Measurements from ENCODE around the gene BPIFB3.

BPIFB3 gene

GRCh38 chr20:33062105-33062824 lies 8.6 kb downstream of the BPIFB3 start:
- no peak for DNase-seq (ENCODE audit: low read depth)

- DNase-seq (ENCODE audit: low read depth), result no peak
Measured at GRCh38 chr20:33062825-33063149, 9.1 kb downstream of the BPIFB3 start.

GRCh38 chr20:33063271-33063670 lies 9.6 kb downstream of the BPIFB3 start:
- no peak for DNase-seq (ENCODE audit: low read depth)

- no peak for DNase-seq (ENCODE audit: low read depth)
Measured at GRCh38 chr20:33064572-33065287, 11.0 kb downstream of the BPIFB3 start.

GRCh38 chr20:33065785-33066184 lies 12.1 kb downstream of the BPIFB3 start:
- DNase-seq (ENCODE audit: low read depth), result no peak

- no peak for DNase-seq (ENCODE audit: low read depth)
Measured at GRCh38 chr20:33067806-33068205, 14.1 kb downstream of the BPIFB3 start.

GRCh38 chr20:33068251-33068939 lies 14.7 kb downstream of the BPIFB3 start:
- DNase-seq (ENCODE audit: low read depth), result no peak

- DNase-seq (ENCODE audit: low read depth), result no peak
Measured at GRCh38 chr20:33069673-33070072, 16.0 kb downstream of the BPIFB3 start.

GRCh38 chr20:33070111-33071053 lies 16.7 kb downstream of the BPIFB3 start:
- DNase-seq (ENCODE audit: low read depth), result no peak

- DNase-seq (ENCODE audit: low read depth), result no peak
Measured at GRCh38 chr20:33071198-33071597, 17.5 kb downstream of the BPIFB3 start.

GRCh38 chr20:33072362-33072761 lies 18.7 kb downstream of the BPIFB3 start:
- DNase-seq (ENCODE audit: low read depth), result no peak

GRCh38 chr20:33072813-33073212 lies 19.1 kb downstream of the BPIFB3 start:
- DNase-seq (ENCODE audit: low read depth), result no peak

- DNase-seq (ENCODE audit: low read depth), result no peak
Measured at GRCh38 chr20:33074675-33075074, 21.0 kb downstream of the BPIFB3 start.

- DNase-seq (ENCODE audit: low read depth), result no peak
Measured at GRCh38 chr20:33075281-33075680, 21.6 kb downstream of the BPIFB3 start.

- DNase-seq (ENCODE audit: low read depth), result no peak
Measured at GRCh38 chr20:33076662-33077372, 23.1 kb downstream of the BPIFB3 start.

- DNase-seq (ENCODE audit: low read depth), result no peak
Measured at GRCh38 chr20:33079259-33079658, 25.6 kb downstream of the BPIFB3 start, which contains the start of gene BPIFB4. Gene BPIFB4 (plus strand): TSS chr20:33079643. CDS start chr20:33081527, 1,884 bp downstream.

GRCh38 chr20:33081411-33082154 lies 27.9 kb downstream of the BPIFB3 start:
- no peak for DNase-seq (ENCODE audit: low read depth)

- DNase-seq (ENCODE audit: low read depth), result no peak
Measured at GRCh38 chr20:33082546-33082945, 28.8 kb downstream of the BPIFB3 start.

- no peak for DNase-seq (ENCODE audit: low read depth)
Measured at GRCh38 chr20:33083544-33084340, 30.0 kb downstream of the BPIFB3 start.

GRCh38 chr20:33084722-33085121 lies 31.0 kb downstream of the BPIFB3 start:
- DNase-seq (ENCODE audit: low read depth), result no peak
